ENCODE results near the gene GRIK3. TPM values are rescaled to one million over a fixed set of nuclear protein-coding genes. Genes with fewer than 3 reads are reported as not detected.

The GRIK3 gene
- total and polyA plus RNA-seq, 2 of the 8 experiments (the other 6 are each of a cell fraction or from before 2014, with no cell fraction given), result 2.1 to 3.4 TPM

GRCh38 chr1:36883315-36883949 is 150.9 kb downstream of the GRIK3 start:
- no peaks in the 10 kb centered on the region for H3K79me2 ChIP-seq (ENCODE audit: control insufficient read depth in 1 of 2, insufficient read depth in 2 of 2, low read length in 2 of 2)
- H3K23me2 ChIP-seq (ENCODE audit: low read depth, low read length), result no peaks in the 10 kb centered on the region
- peaks cover 0 to 3% (median 0%) of the 10 kb centered on the region in 4 experiments; a peak in 2 of 7 replicates for H3K4me1 ChIP-seq (replicated peaks in 1 of 4; ENCODE audit: control insufficient read depth in 3 of 4, insufficient read depth in 4 of 4, low read length in 3 of 4)
- no peak overlapping the region for H2BK12ac ChIP-seq (ENCODE audit: low read depth, low read length)
- H2BK15ac ChIP-seq (ENCODE audit: low read length), result no peak overlapping the region
- H3K9me3 ChIP-seq (ENCODE audit: insufficient read depth in 2 of 2, low read depth in 1 of 2, low read length in 1 of 2), result peaks cover 0 to 2% of the 10 kb centered on the region in 2 experiments; a peak in 1 of 4 replicates
- no peak overlapping the region for H2AK5ac ChIP-seq (ENCODE audit: low read depth, low read length)
- H3K36me3 ChIP-seq (ENCODE audit: control insufficient read depth in 2 of 4, insufficient read depth in 4 of 4, low read length in 3 of 4), result no peaks in the 10 kb centered on the region; a peak in 1 of 8 replicates
- H3K4ac ChIP-seq (replicated peaks; ENCODE audit: insufficient read length, low read depth, low read length), result no peak overlapping the region
- no peak overlapping the region for H2AFZ ChIP-seq (ENCODE audit: low read length)
- H3K4me2 ChIP-seq (ENCODE audit: insufficient read depth in 1 of 2, low read depth in 2 of 2, low read length in 2 of 2), result no peak overlapping the region
- H3K27ac ChIP-seq (ENCODE audit: low read depth, low read length), result no peak overlapping the region
- no peaks in the 10 kb centered on the region for H3K79me1 ChIP-seq (ENCODE audit: low read depth, low read length)
- no peak overlapping the region for H4K8ac ChIP-seq (ENCODE audit: extremely low read depth, insufficient read depth, low read length)
- POLR2A ChIA-PET (ENCODE audit: partially characterized antibody), result no interaction called here
- H4K91ac ChIP-seq (replicated peaks; ENCODE audit: insufficient read length, low read length), result no peak overlapping the region
- H3K23ac ChIP-seq (ENCODE audit: insufficient read length), result no peak overlapping the region
- no peak overlapping the region for H3K14ac ChIP-seq (ENCODE audit: insufficient read length)
- no peaks in the 10 kb centered on the region for H3K27me3 ChIP-seq (replicated peaks in 1 of 4; ENCODE audit: control insufficient read depth in 3 of 4, extremely low read depth in 1 of 4, insufficient read depth in 3 of 4, low read length in 3 of 4)
- no peak overlapping the region for H2BK20ac ChIP-seq (ENCODE audit: low read length)
- no peak overlapping the region for H3K18ac ChIP-seq (ENCODE audit: extremely low read depth, low read length)
- no peak overlapping the region for H4K5ac ChIP-seq (ENCODE audit: insufficient read length, low read depth, low read length)
- no peak overlapping the region for H3K4me3 ChIP-seq (ENCODE audit: extremely low read depth in 1 of 4, insufficient read depth in 2 of 4, low read depth in 3 of 4, low read length in 4 of 4)
- DNase-seq (ENCODE audit: low read depth in 1 of 2, low spot score in 2 of 2), result no peak
- CTCF ChIA-PET (ENCODE audit: partially characterized antibody), result interaction anchor here (1.1 to 12.9 kb wide), 5 partner anchors 12 to 307 kb away, joined by 3 to 111 read pairs (median 4); no protein-coding TSS in a partner anchor
- no peak overlapping the region for H2BK5ac ChIP-seq (ENCODE audit: low read depth, low read length)
- H3K56ac ChIP-seq (replicated peaks; ENCODE audit: insufficient read length, low read depth, low read length), result no peak overlapping the region
- H4K20me1 ChIP-seq (replicated peaks in 1 of 2; ENCODE audit: control insufficient read depth in 1 of 2, insufficient read depth in 2 of 2, low read length in 2 of 2), result no peaks in the 10 kb centered on the region
- WGBS, 2 experiments (ENCODE audit: extremely low coverage in 1 of 2, insufficient coverage in 1 of 2, insufficient read length in 1 of 2, insufficient replicate concordance in 2 of 2, low coverage in 1 of 2, low lambda C conversion rate in 2 of 2, missing lambda C conversion rate in 1 of 2), result 88% methylated on average over 3 of the region's 3 CpGs; no CpG with 5 or more reads in 1 of the 2 experiments
- no peak for FAIRE-seq
- H2BK120ac ChIP-seq (replicated peaks; ENCODE audit: low read depth, low read length), result no peak overlapping the region
- no peak overlapping the region for H3K9ac ChIP-seq (replicated peaks in 1 of 4; ENCODE audit: extremely low read depth in 1 of 4, low read depth in 3 of 4, low read length in 3 of 4)
- TF ChIP-seq NRF1 (IDR thresholded peaks at IDR 0.05; ENCODE audit: low read depth, low read length) (no peak), GTF2F1 (IDR thresholded peaks at IDR 0.05; ENCODE audit: borderline replicate concordance, low read depth, low read length) (no peak)
